Liver (tissue), 2 donors: ENCODE data around the gene VPS4B.
A peak's percentile ranks its signal among the peaks of the same experiment; 100 is the strongest.

Source experiments
- TF ChIP-seq, protein P1 (sequence below): IDR thresholded peaks from 2 replicates; pipeline ENCODE4 v1.6.1; 2016; ENCODE audit warnings: antibody characterized with exemption, mild to moderate bottlenecking
- TF ChIP-seq, protein P2 (sequence below): fragments of 150-350 bp; IDR thresholded peaks from 2 replicates; pipeline ENCODE4 v1.5.1; 2017; ENCODE audit warnings: improper control_type of control experiment, low read depth, low read length; ENCODE audit not compliant: missing input control
- donor health status: healthy.

DNA sequence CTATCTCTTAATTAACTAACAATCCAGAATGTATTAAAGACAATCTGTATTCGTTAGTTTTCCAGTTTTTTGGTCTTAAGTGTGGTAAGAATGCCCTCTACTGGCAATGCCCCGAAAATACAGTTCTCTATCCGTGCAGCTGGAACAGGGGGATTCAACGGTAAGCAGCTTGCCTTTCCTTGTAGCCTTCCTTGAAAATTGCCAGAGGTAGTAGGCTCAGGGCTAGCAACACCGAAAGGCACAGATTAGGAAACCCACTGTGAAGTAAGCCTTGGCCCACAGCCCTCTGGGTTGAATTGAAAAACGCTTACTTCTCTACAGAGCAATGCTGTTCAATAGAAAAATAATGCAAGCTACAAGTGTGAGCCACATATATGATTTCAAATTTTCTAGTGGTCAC lies 17.1 kb upstream of the VPS4B start:
- TF ChIP-seq, protein P1, sequence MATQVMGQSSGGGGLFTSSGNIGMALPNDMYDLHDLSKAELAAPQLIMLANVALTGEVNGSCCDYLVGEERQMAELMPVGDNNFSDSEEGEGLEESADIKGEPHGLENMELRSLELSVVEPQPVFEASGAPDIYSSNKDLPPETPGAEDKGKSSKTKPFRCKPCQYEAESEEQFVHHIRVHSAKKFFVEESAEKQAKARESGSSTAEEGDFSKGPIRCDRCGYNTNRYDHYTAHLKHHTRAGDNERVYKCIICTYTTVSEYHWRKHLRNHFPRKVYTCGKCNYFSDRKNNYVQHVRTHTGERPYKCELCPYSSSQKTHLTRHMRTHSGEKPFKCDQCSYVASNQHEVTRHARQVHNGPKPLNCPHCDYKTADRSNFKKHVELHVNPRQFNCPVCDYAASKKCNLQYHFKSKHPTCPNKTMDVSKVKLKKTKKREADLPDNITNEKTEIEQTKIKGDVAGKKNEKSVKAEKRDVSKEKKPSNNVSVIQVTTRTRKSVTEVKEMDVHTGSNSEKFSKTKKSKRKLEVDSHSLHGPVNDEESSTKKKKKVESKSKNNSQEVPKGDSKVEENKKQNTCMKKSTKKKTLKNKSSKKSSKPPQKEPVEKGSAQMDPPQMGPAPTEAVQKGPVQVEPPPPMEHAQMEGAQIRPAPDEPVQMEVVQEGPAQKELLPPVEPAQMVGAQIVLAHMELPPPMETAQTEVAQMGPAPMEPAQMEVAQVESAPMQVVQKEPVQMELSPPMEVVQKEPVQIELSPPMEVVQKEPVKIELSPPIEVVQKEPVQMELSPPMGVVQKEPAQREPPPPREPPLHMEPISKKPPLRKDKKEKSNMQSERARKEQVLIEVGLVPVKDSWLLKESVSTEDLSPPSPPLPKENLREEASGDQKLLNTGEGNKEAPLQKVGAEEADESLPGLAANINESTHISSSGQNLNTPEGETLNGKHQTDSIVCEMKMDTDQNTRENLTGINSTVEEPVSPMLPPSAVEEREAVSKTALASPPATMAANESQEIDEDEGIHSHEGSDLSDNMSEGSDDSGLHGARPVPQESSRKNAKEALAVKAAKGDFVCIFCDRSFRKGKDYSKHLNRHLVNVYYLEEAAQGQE: no peak
- TF ChIP-seq, protein P2, sequence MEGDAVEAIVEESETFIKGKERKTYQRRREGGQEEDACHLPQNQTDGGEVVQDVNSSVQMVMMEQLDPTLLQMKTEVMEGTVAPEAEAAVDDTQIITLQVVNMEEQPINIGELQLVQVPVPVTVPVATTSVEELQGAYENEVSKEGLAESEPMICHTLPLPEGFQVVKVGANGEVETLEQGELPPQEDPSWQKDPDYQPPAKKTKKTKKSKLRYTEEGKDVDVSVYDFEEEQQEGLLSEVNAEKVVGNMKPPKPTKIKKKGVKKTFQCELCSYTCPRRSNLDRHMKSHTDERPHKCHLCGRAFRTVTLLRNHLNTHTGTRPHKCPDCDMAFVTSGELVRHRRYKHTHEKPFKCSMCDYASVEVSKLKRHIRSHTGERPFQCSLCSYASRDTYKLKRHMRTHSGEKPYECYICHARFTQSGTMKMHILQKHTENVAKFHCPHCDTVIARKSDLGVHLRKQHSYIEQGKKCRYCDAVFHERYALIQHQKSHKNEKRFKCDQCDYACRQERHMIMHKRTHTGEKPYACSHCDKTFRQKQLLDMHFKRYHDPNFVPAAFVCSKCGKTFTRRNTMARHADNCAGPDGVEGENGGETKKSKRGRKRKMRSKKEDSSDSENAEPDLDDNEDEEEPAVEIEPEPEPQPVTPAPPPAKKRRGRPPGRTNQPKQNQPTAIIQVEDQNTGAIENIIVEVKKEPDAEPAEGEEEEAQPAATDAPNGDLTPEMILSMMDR: peak; percentile 84
